ENCODE data around the gene BAIAP2.

- TF ChIP-seq CTCF (IDR thresholded peaks at IDR 0.05; ENCODE audit: insufficient read depth, low read length, poor library complexity, severe bottlenecking): no peak
- no peak for TF ChIP-seq EZH2phosphoT487 (conservative IDR thresholded peaks at IDR 0.05; ENCODE audit: low read length)
Observed at GRCh38 chr17:81022344-81022676, 12.6 kb upstream of the BAIAP2 start.

All from SU-DHL-6 (cell line).